Spleen (tissue), 11 donors: ENCODE results near the gene CADPS2. TPM values are rescaled to one million over a fixed set of nuclear protein-coding genes. Genes with fewer than 3 reads are reported as not detected.

ENCODE experiments used
- DNase-seq: peaks from one replicate; pipeline ENCODE4 v3.0.0-alpha.2; 2020
- H3K27ac ChIP-seq, 8 donors: fragments of 200-600 bp; sonication (generic) in 7 of 8; 1 replicate in 4 of 8; 2 replicates in 4 of 8; pipeline versions ENCODE4 v1.5.0 to v1.8.0; 2016 to 2021; ENCODE audit warnings: inconsistent platforms in 4 of 8, mild to moderate bottlenecking in 4 of 8, moderate library complexity in 1 of 8
- H3K27me3 ChIP-seq, 7 donors: fragments of 200-600 bp; sonication (generic) in 6 of 7; replicated peaks in 1 of 7; 1 replicate in 4 of 7; 2 replicates in 3 of 7; pipeline versions ENCODE4 v1.5.0 to v1.8.0; 2016 to 2021; ENCODE audit warnings: inconsistent platforms in 3 of 7, mild to moderate bottlenecking in 1 of 7
- H3K36me3 ChIP-seq, 6 donors: fragments of 200-600 bp; sonication (generic) in 5 of 6; 1 replicate in 4 of 6; 2 replicates in 2 of 6; pipeline versions ENCODE4 v1.5.0 to v1.8.0; 2016 to 2021; ENCODE audit warnings: inconsistent platforms in 2 of 6
- H3K4me1 ChIP-seq, 6 donors: fragments of 200-600 bp; sonication (generic) in 5 of 6; 1 replicate in 3 of 6; 2 replicates in 3 of 6; pipeline versions ENCODE4 v1.5.0 to v1.8.0; 2016 to 2021; ENCODE audit warnings: inconsistent platforms in 3 of 6
- H3K4me3 ChIP-seq, 8 donors: fragments of 200-600 bp; sonication (generic) in 7 of 8; 1 replicate in 4 of 8; 2 replicates in 4 of 8; pipeline versions ENCODE4 v1.5.0 to v1.8.0; 2016 to 2021; ENCODE audit warnings: inconsistent platforms in 4 of 8, mild to moderate bottlenecking in 4 of 8, moderate library complexity in 2 of 8
- H3K9me3 ChIP-seq, 8 donors: fragments of 200-600 bp; sonication (generic) in 7 of 8; 1 replicate in 4 of 8; 2 replicates in 4 of 8; pipeline versions ENCODE4 v1.5.0 to v1.8.0; 2016 to 2021; ENCODE audit warnings: inconsistent platforms in 4 of 8
- CTCF ChIP-seq, 11 experiments: fragments of 200-600 bp in 7 of 11; fragments of 450-650 bp in 4 of 11; sonication (generic) in 4 of 11; IDR thresholded peaks in 8 of 11; conservative IDR thresholded peaks in 3 of 11; 1 replicate in 7 of 11; 2 replicates in 4 of 11; pipeline versions ENCODE4 v1.4.0 to v1.8.0; 2016 to 2021; ENCODE audit warnings: antibody characterized with exemption in 11 of 11, inconsistent platforms in 4 of 11, mild to moderate bottlenecking in 1 of 11
- POLR2A ChIP-seq, 3 donors: fragments of 450-650 bp; IDR thresholded peaks; one replicate each; pipeline ENCODE4 v1.5.1; 2017; ENCODE audit warnings: antibody characterized with exemption in 3 of 3, mild to moderate bottlenecking in 1 of 3
- POLR2AphosphoS5 ChIP-seq, 3 donors: sonication (generic); formaldehyde crosslinking; IDR thresholded peaks; one replicate each; pipeline ENCODE4 v1.5.1; 2017; ENCODE audit warnings: antibody characterized with exemption in 3 of 3
- WGBS, 5 donors: extraction: QIAGEN DNeasy Blood & Tissue Kit in 3 of 5; methylation state at CpG; one replicate each; pipeline versions ENCODE4 v1.1.5 to v1.1.7; 2013 to 2018; 5-methylcytosine and 5-hydroxymethylcytosine counted together
- intact Hi-C: fragments of 100-400 bp; cut with DNase I; formaldehyde crosslinking; loops from one replicate; pipeline ENCODE4 v1.15.0; 2023; ENCODE audit warnings: low total_unique reads
- polyA plus RNA-seq, 3 donors: library from polyadenylated mRNA; stranded (reverse); fragments of 200-250 nt; gene quantifications; one replicate each; pipeline ENCODE4 v1.2.1, GENCODE V29; 2013
- total RNA-seq, 7 donors: library from RNA; depleted of rRNA in 3 of 7; stranded (reverse); fragments of >200 nt in 3 of 7; fragmentation: NEBNext Ultra II Directional in 4 of 7; extraction: Animal tissue kit (Norgen Biotek cat#: 25700) in 4 of 7; gene quantifications; one replicate each; pipeline versions ENCODE4 v1.1.0 to v1.2.1, GENCODE V29; 2016 to 2021
- donor health status: healthy with polysubstance abuse.
- donor health status: DM: no; HTN: no; CAD: no; lungs with moderate emphysema.
- donor health status: DM: no; HTN: no; CAD: no.
- donor health status: Bipolar disorder and iron deficiency.
- donor health status: healthy.
- donor health status: DM: no; HTN: no; CAD: no.
- donor health status: DM: yes; HTN: yes; CAD: no.

CADPS2 gene
- total and polyA plus RNA-seq, 10 donors, result 2.4 to 19.3 (median 11.7) TPM

- Histone ChIP-seq H3K27me3 (no peaks in the 10 kb centered on the region), H3K27ac (no peak overlapping the region), H3K4me3 (no peak overlapping the region), H3K9me3 (no peaks in the 10 kb centered on the region), H3K4me1 (no peaks in the 10 kb centered on the region), H3K36me3 (no peaks in the 10 kb centered on the region)
- 46 to 65% (median 51%) methylated on average over 2 of the region's 2 CpGs for WGBS, 5 donors
- no peak for DNase-seq
- intact Hi-C loops, result no loop called here
- no peak for TF ChIP-seq CTCF (IDR thresholded peaks at IDR 0.05 in 8 of 11, conservative IDR thresholded peaks at IDR 0.05 in 3 of 11)
- TF ChIP-seq POLR2AphosphoS5 (IDR thresholded peaks at IDR 0.05), result no peak
- no peak for TF ChIP-seq POLR2A (IDR thresholded peaks at IDR 0.05)
These were observed 10.2 kb upstream of the CADPS2 start for GRCh38 chr7:122896509-122896908.

- intact Hi-C loops, result no loop called here
- H3K27ac ChIP-seq, result no peak overlapping the region
These were observed 7.2 kb upstream of the CADPS2 start for GRCh38 chr7:122893486-122893885.

GRCh38 chr7:122889116-122889515, 2.9 kb upstream of the CADPS2 start:
- Histone ChIP-seq H3K27me3 (peaks cover 0 to 55% (median 14%) of the 10 kb centered on the region in 7 donors), H3K4me3 (no peak overlapping the region), H3K4me1 (peaks cover 0 to 34% (median 9%) of the 10 kb centered on the region in 6 donors), H3K36me3 (no peaks in the 10 kb centered on the region), H3K27ac (no peak overlapping the region), H3K9me3 (no peaks in the 10 kb centered on the region)
- DNase-seq, result no peak
- 83 to 97% (median 93%) methylated on average over 1 of the region's 1 CpG for WGBS, 5 donors
- TF ChIP-seq POLR2AphosphoS5 (IDR thresholded peaks at IDR 0.05) (no peak), CTCF (IDR thresholded peaks at IDR 0.05 in 8 of 11, conservative IDR thresholded peaks at IDR 0.05 in 3 of 11) (no peak), POLR2A (IDR thresholded peaks at IDR 0.05) (no peak)
- intact Hi-C loops, result no loop called here

More at GRCh38 chr7:122893486-122893885, 7.2 kb upstream of the CADPS2 start:
- Histone ChIP-seq H3K4me1 (no peaks in the 10 kb centered on the region), H3K27me3 (peaks cover 0 to 11% (median 0%) of the 10 kb centered on the region in 7 donors), H3K4me3 (no peak overlapping the region), H3K36me3 (no peaks in the 10 kb centered on the region), H3K9me3 (no peaks in the 10 kb centered on the region)
- TF ChIP-seq CTCF (IDR thresholded peaks at IDR 0.05 in 8 of 11, conservative IDR thresholded peaks at IDR 0.05 in 3 of 11) (no peak), POLR2A (IDR thresholded peaks at IDR 0.05) (no peak), POLR2AphosphoS5 (IDR thresholded peaks at IDR 0.05) (no peak)
- 85 to 96% (median 89%) methylated on average over 2 of the region's 2 CpGs for WGBS, 5 donors
- DNase-seq, result no peak

GRCh38 chr7:122887848-122888247, 1.6 kb upstream of the CADPS2 start:
- intact Hi-C loops, result no loop called here
- Histone ChIP-seq H3K36me3 (no peaks in the 10 kb centered on the region), H3K27me3 (peaks cover 0 to 63% (median 14%) of the 10 kb centered on the region in 7 donors), H3K27ac (no peak overlapping the region), H3K4me1 (peaks cover 0 to 44% (median 9%) of the 10 kb centered on the region in 6 donors), H3K9me3 (no peaks in the 10 kb centered on the region), H3K4me3 (no peak overlapping the region)
- TF ChIP-seq CTCF (IDR thresholded peaks at IDR 0.05 in 8 of 11, conservative IDR thresholded peaks at IDR 0.05 in 3 of 11), result no peak
- TF ChIP-seq POLR2A (IDR thresholded peaks at IDR 0.05), result no peak
- no peak for TF ChIP-seq POLR2AphosphoS5 (IDR thresholded peaks at IDR 0.05)
- DNase-seq, result no peak
